Islet precursor cell (in vitro differentiated cells): ENCODE measurements around the gene RNF214.
A peak's percentile ranks its signal among the peaks of the same experiment; 100 is the strongest.
"Not testable (repeated sequence)": the region's sequence is repeated elsewhere in the genome, so short reads cannot be mapped to it uniquely, and the experiment has no call there.

Experiments used
- DNase-seq: peaks from one replicate; pipeline ENCODE4 v3.0.0-alpha.2; 2018

The RNF214 gene

GRCh38 chr11:117232092-117232878 lies at the start of gene RNF214:
TSS of gene RNF214 (plus strand) at chr11:117232671. CDS start at chr11:117234273, 1,602 bp downstream.
- peak; percentile 87 for DNase-seq

GRCh38 chr11:117183178-117183577 lies 49.3 kb upstream of the RNF214 start:
- DNase-seq = not testable (repeated sequence)

GRCh38 chr11:117183724-117184349 lies 48.6 kb upstream of the RNF214 start:
- peak; percentile 54 for DNase-seq

GRCh38 chr11:117185736-117186430 lies 46.6 kb upstream of the RNF214 start:
- no peak for DNase-seq

GRCh38 chr11:117186431-117186761 lies 46.1 kb upstream of the RNF214 start:
- no peak for DNase-seq

GRCh38 chr11:117187007-117187406 lies 45.5 kb upstream of the RNF214 start:
- peak; percentile 53 for DNase-seq

GRCh38 chr11:117187428-117187798 lies 45.1 kb upstream of the RNF214 start:
- peak; percentile 43 for DNase-seq

- DNase-seq = no peak
These were observed 44.5 kb upstream of the RNF214 start for GRCh38 chr11:117187799-117188481.

GRCh38 chr11:117188620-117189081 lies 43.8 kb upstream of the RNF214 start:
- peak; percentile 43 for DNase-seq

GRCh38 chr11:117189191-117189940 lies 43.1 kb upstream of the RNF214 start:
- DNase-seq = peak; percentile 40

- DNase-seq = peak; percentile 45
These were observed 42.4 kb upstream of the RNF214 start for GRCh38 chr11:117189941-117190544.

GRCh38 chr11:117191680-117192400 lies 40.6 kb upstream of the RNF214 start:
- no peak for DNase-seq

- DNase-seq = no peak
These were observed 40.0 kb upstream of the RNF214 start for GRCh38 chr11:117192401-117192875.

- DNase-seq = no peak
These were observed 39.1 kb upstream of the RNF214 start for GRCh38 chr11:117193130-117194020.

GRCh38 chr11:117194267-117194666 lies 38.2 kb upstream of the RNF214 start:
- no peak for DNase-seq

- DNase-seq = no peak
These were observed 37.2 kb upstream of the RNF214 start for GRCh38 chr11:117195258-117195657.

- DNase-seq = no peak
These were observed 36.7 kb upstream of the RNF214 start for GRCh38 chr11:117195761-117196160.

GRCh38 chr11:117197006-117197405 lies 35.5 kb upstream of the RNF214 start:
- no peak for DNase-seq

GRCh38 chr11:117197516-117198456 lies 34.7 kb upstream of the RNF214 start:
- peak; percentile 90 for DNase-seq
